WTC11 (cell line): ENCODE data around the gene SNRPD3. TPM values are rescaled to one million over a fixed set of nuclear protein-coding genes. Genes with fewer than 3 reads are reported as not detected.

Source experiments
- ATAC-seq: fragments of 200-7000 bp; cut with Tn5 transposase; 2 replicates; pipeline ENCODE4 v1.10.0; 2021; ENCODE audit warnings: mild to moderate bottlenecking, moderate library complexity
- CTCF ChIA-PET: fragments of 300-600 bp; sonication (Branson Sonifier 250); formaldehyde crosslinking; loops from one replicate; lab custom pipeline; 2021; ENCODE audit warnings: antibody characterized with exemption; lab: Charles Lee
- POLR2A ChIA-PET: fragments of 350-600 bp; sonication (Branson Sonifier 250); formaldehyde crosslinking; loops from one replicate; lab custom pipeline; 2021; ENCODE audit warnings: antibody characterized with exemption; lab: Charles Lee
- DNase-seq: peaks from one replicate; pipeline ENCODE4 v3.0.0; 2021; ENCODE audit warnings: low spot score
- H3K27ac Mint-ChIP-seq: 2 replicates; pipeline ENCODE4 v1.8.0; 2021; ENCODE audit warnings: mixed read lengths
- H3K27me3 Mint-ChIP-seq: 2 replicates; pipeline ENCODE4 v1.8.0; 2021; ENCODE audit warnings: low read depth, mild to moderate bottlenecking, moderate library complexity, mixed read lengths
- H3K36me3 Mint-ChIP-seq: 2 replicates; pipeline ENCODE4 v1.8.0; 2021; ENCODE audit warnings: mixed read lengths
- H3K4me1 Mint-ChIP-seq: 2 replicates; pipeline ENCODE4 v1.8.0; 2022; ENCODE audit warnings: mixed read lengths
- H3K4me3 Mint-ChIP-seq: 2 replicates; pipeline ENCODE4 v1.8.0; 2021; ENCODE audit warnings: mild to moderate bottlenecking, moderate library complexity, mixed read lengths
- H3K9me3 Mint-ChIP-seq: 2 replicates; pipeline ENCODE4 v1.8.0; 2021; ENCODE audit warnings: mixed read lengths
- ATF1 ChIP-seq: sonication (generic); formaldehyde crosslinking; IDR thresholded peaks from 2 replicates; pipeline ENCODE4 v1.8.1; 2023; ENCODE audit warnings: mild to moderate bottlenecking, moderate library complexity, missing genetic modification reagents
- CBFB ChIP-seq: sonication (generic); formaldehyde crosslinking; IDR thresholded peaks from 2 replicates; pipeline ENCODE4 v1.8.1; 2022; ENCODE audit warnings: mild to moderate bottlenecking, low read depth, missing genetic modification reagents
- ETV6 ChIP-seq: sonication (generic); formaldehyde crosslinking; IDR thresholded peaks from 2 replicates; pipeline ENCODE4 v1.8.1; 2022; ENCODE audit warnings: mild to moderate bottlenecking, missing genetic modification reagents
- FOXP1 ChIP-seq: sonication (generic); formaldehyde crosslinking; IDR thresholded peaks from 2 replicates; pipeline ENCODE4 v1.8.0; 2022; ENCODE audit warnings: missing genetic modification reagents, mild to moderate bottlenecking, moderate library complexity, borderline replicate concordance
- GTF2I ChIP-seq: fragments of 250-450 bp; sonication (Bioruptor Pico); conservative IDR thresholded peaks from 2 replicates; pipeline ENCODE4 v1.4.0; 2021; ENCODE audit warnings: mild to moderate bottlenecking
- HMGA2 ChIP-seq: fragments of 250-450 bp; sonication (Bioruptor Pico); IDR thresholded peaks from 2 replicates; pipeline ENCODE4 v1.4.0; 2021; ENCODE audit warnings: mild to moderate bottlenecking, moderate library complexity
- JAZF1 ChIP-seq: fragments of 250-450 bp; sonication (Bioruptor Pico); IDR thresholded peaks from 2 replicates; pipeline ENCODE4 v1.9.0; 2021; ENCODE audit warnings: moderate library complexity, mild to moderate bottlenecking, inconsistent platforms
- JUN ChIP-seq: sonication (generic); formaldehyde crosslinking; IDR thresholded peaks from 2 replicates; pipeline ENCODE4 v1.8.0; 2023; ENCODE audit warnings: mild to moderate bottlenecking, missing genetic modification reagents
- NFE2L1 ChIP-seq: sonication (generic); formaldehyde crosslinking; IDR thresholded peaks from 2 replicates; pipeline ENCODE4 v1.8.1; 2023; ENCODE audit warnings: missing genetic modification reagents
- SMAD4 ChIP-seq: sonication (generic); formaldehyde crosslinking; IDR thresholded peaks from 2 replicates; pipeline ENCODE4 v1.8.0; 2022; ENCODE audit warnings: mild to moderate bottlenecking, missing genetic modification reagents
- ZNF121 ChIP-seq: sonication (generic); formaldehyde crosslinking; IDR thresholded peaks from 2 replicates; pipeline ENCODE4 v1.8.0; 2023; ENCODE audit warnings: missing genetic modification reagents
- ZNF317 ChIP-seq: sonication (generic); formaldehyde crosslinking; IDR thresholded peaks from 2 replicates; pipeline ENCODE4 v1.8.1; 2023; ENCODE audit warnings: low read depth, mild to moderate bottlenecking, moderate library complexity, missing genetic modification reagents, borderline replicate concordance
- total RNA-seq: library from RNA; stranded (reverse); gene quantifications from 3 replicates; pipeline ENCODE4 v1.2.3, GENCODE V29; 2021
- TF ChIP-seq, protein P1 (sequence below): sonication (generic); formaldehyde crosslinking; IDR thresholded peaks from 2 replicates; pipeline ENCODE4 v1.8.1; 2022; ENCODE audit warnings: missing genetic modification reagents, borderline replicate concordance
- TF ChIP-seq, protein P2 (sequence below): sonication (generic); formaldehyde crosslinking; IDR thresholded peaks from 2 replicates; pipeline ENCODE4 v1.8.1; 2022; ENCODE audit warnings: mild to moderate bottlenecking, moderate library complexity, missing genetic modification reagents
- TF ChIP-seq, protein P3 (sequence below): fragments of 250-450 bp; sonication (Bioruptor Pico); IDR thresholded peaks from 2 replicates; pipeline ENCODE4 v2.1.2; 2022; ENCODE audit warnings: mild to moderate bottlenecking, moderate library complexity
- TF ChIP-seq, protein P4 (sequence below): fragments of 250-450 bp; sonication (Bioruptor Pico); IDR thresholded peaks from 2 replicates; pipeline ENCODE4 v1.9.0; 2021; ENCODE audit warnings: mild to moderate bottlenecking, borderline replicate concordance
- TF ChIP-seq, protein P5 (sequence below): sonication (generic); formaldehyde crosslinking; IDR thresholded peaks from 2 replicates; pipeline ENCODE4 v1.8.0; 2022; ENCODE audit warnings: mild to moderate bottlenecking, missing genetic modification reagents
- TF ChIP-seq, protein P6 (sequence below): sonication (generic); formaldehyde crosslinking; IDR thresholded peaks from 2 replicates; pipeline ENCODE4 v1.8.1; 2022; ENCODE audit warnings: low read depth, missing genetic modification reagents, borderline replicate concordance

Gene SNRPD3
- total RNA-seq, 1 experiment from 2014 or later: 198 TPM

DNA sequence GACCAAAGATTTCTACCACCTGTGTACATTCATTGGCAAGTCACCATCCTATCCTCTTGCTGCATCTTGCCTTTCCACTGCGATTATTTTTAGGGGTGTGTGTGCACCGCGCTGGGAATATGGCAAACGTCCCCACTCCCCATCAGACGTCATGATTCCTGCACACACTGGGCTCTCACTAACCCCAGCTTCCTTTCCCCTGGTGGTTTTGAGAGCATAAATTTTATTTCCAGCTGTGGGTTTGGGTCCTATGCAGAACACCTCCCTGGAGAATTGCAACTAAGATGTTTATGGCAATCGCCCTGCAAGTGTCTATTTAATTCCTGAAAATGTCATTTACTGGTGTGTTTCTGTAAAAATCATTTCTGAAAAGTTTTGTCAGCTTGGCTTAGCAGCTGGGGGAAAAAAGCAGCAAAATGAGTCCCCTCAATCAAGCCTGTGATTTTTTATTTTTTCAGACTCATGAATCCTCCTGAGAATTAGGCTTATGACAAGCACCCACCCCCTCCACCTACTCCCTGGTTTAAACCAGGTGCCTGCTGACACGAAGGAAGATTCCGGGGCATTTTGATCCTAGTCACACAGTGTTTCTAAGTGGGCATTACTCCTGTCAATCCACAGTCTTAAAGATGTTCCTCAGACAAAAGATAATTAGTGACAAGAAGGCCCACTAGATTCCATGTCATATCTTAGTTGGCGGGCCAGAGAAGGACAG, 36.9 kb upstream of the SNRPD3 start:
- no peaks in the 10 kb centered on the region for H3K9me3 Mint-ChIP-seq
- DNase-seq: no peak
- H3K36me3 Mint-ChIP-seq: no peaks in the 10 kb centered on the region
- no peak overlapping the region for H3K27ac Mint-ChIP-seq
- POLR2A ChIA-PET: interaction anchor here (0.6 kb wide), 1 partner anchor 93 kb away, joined by 3 read pairs; no protein-coding TSS in a partner anchor
- ATAC-seq: no peak
- H3K4me3 Mint-ChIP-seq: no peak overlapping the region
- TF ChIP-seq GTF2I (no peak), JUN (CRISPR knock-in tag) (no peak), ATF1 (CRISPR knock-in tag) (no peak), ZNF121 (CRISPR knock-in tag) (no peak), ETV6 (CRISPR knock-in tag) (no peak), SMAD4 (CRISPR knock-in tag) (no peak), CBFB (CRISPR knock-in tag) (no peak), NFE2L1 (CRISPR knock-in tag) (no peak), ZNF317 (CRISPR knock-in tag) (no peak), HMGA2 (CRISPR knock-in tag) (no peak), FOXP1 (CRISPR knock-in tag) (no peak), JAZF1 (CRISPR knock-in tag) (no peak)
- TF ChIP-seq, protein P1, sequence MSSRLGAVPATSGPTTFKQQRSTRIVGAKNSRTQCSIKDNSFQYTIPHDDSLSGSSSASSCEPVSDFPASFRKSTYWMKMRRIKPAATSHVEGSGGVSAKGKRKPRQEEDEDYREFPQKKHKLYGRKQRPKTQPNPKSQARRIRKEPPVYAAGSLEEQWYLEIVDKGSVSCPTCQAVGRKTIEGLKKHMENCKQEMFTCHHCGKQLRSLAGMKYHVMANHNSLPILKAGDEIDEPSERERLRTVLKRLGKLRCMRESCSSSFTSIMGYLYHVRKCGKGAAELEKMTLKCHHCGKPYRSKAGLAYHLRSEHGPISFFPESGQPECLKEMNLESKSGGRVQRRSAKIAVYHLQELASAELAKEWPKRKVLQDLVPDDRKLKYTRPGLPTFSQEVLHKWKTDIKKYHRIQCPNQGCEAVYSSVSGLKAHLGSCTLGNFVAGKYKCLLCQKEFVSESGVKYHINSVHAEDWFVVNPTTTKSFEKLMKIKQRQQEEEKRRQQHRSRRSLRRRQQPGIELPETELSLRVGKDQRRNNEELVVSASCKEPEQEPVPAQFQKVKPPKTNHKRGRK (CRISPR knock-in tag): no peak
- TF ChIP-seq, protein P2, sequence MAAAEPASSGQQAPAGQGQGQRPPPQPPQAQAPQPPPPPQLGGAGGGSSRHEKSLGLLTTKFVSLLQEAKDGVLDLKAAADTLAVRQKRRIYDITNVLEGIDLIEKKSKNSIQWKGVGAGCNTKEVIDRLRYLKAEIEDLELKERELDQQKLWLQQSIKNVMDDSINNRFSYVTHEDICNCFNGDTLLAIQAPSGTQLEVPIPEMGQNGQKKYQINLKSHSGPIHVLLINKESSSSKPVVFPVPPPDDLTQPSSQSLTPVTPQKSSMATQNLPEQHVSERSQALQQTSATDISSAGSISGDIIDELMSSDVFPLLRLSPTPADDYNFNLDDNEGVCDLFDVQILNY: no peak
- TF ChIP-seq, protein P3, sequence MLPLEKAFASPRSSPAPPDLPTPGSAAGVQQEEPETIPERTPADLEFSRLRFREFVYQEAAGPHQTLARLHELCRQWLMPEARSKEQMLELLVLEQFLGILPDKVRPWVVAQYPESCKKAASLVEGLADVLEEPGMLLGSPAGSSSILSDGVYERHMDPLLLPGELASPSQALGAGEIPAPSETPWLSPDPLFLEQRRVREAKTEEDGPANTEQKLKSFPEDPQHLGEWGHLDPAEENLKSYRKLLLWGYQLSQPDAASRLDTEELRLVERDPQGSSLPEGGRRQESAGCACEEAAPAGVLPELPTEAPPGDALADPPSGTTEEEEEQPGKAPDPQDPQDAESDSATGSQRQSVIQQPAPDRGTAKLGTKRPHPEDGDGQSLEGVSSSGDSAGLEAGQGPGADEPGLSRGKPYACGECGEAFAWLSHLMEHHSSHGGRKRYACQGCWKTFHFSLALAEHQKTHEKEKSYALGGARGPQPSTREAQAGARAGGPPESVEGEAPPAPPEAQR: no peak
- TF ChIP-seq, protein P4, sequence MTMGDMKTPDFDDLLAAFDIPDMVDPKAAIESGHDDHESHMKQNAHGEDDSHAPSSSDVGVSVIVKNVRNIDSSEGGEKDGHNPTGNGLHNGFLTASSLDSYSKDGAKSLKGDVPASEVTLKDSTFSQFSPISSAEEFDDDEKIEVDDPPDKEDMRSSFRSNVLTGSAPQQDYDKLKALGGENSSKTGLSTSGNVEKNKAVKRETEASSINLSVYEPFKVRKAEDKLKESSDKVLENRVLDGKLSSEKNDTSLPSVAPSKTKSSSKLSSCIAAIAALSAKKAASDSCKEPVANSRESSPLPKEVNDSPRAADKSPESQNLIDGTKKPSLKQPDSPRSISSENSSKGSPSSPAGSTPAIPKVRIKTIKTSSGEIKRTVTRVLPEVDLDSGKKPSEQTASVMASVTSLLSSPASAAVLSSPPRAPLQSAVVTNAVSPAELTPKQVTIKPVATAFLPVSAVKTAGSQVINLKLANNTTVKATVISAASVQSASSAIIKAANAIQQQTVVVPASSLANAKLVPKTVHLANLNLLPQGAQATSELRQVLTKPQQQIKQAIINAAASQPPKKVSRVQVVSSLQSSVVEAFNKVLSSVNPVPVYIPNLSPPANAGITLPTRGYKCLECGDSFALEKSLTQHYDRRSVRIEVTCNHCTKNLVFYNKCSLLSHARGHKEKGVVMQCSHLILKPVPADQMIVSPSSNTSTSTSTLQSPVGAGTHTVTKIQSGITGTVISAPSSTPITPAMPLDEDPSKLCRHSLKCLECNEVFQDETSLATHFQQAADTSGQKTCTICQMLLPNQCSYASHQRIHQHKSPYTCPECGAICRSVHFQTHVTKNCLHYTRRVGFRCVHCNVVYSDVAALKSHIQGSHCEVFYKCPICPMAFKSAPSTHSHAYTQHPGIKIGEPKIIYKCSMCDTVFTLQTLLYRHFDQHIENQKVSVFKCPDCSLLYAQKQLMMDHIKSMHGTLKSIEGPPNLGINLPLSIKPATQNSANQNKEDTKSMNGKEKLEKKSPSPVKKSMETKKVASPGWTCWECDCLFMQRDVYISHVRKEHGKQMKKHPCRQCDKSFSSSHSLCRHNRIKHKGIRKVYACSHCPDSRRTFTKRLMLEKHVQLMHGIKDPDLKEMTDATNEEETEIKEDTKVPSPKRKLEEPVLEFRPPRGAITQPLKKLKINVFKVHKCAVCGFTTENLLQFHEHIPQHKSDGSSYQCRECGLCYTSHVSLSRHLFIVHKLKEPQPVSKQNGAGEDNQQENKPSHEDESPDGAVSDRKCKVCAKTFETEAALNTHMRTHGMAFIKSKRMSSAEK (CRISPR knock-in tag): no peak
- TF ChIP-seq, protein P5, sequence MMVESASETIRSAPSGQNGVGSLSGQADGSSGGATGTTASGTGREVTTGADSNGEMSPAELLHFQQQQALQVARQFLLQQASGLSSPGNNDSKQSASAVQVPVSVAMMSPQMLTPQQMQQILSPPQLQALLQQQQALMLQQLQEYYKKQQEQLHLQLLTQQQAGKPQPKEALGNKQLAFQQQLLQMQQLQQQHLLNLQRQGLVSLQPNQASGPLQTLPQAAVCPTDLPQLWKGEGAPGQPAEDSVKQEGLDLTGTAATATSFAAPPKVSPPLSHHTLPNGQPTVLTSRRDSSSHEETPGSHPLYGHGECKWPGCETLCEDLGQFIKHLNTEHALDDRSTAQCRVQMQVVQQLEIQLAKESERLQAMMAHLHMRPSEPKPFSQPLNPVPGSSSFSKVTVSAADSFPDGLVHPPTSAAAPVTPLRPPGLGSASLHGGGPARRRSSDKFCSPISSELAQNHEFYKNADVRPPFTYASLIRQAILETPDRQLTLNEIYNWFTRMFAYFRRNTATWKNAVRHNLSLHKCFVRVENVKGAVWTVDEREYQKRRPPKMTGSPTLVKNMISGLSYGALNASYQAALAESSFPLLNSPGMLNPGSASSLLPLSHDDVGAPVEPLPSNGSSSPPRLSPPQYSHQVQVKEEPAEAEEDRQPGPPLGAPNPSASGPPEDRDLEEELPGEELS (CRISPR knock-in tag): no peak
- TF ChIP-seq, protein P6, sequence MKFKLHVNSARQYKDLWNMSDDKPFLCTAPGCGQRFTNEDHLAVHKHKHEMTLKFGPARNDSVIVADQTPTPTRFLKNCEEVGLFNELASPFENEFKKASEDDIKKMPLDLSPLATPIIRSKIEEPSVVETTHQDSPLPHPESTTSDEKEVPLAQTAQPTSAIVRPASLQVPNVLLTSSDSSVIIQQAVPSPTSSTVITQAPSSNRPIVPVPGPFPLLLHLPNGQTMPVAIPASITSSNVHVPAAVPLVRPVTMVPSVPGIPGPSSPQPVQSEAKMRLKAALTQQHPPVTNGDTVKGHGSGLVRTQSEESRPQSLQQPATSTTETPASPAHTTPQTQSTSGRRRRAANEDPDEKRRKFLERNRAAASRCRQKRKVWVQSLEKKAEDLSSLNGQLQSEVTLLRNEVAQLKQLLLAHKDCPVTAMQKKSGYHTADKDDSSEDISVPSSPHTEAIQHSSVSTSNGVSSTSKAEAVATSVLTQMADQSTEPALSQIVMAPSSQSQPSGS (CRISPR knock-in tag): no peak
- peaks cover 3% of the 10 kb centered on the region; the same call in 1 of the 2 replicates for H3K27me3 Mint-ChIP-seq
- CTCF ChIA-PET: interaction anchor here (1.0 to 6.1 kb wide), 3 partner anchors 11 to 98 kb away, joined by 3 to 32 read pairs (median 5); no protein-coding TSS in a partner anchor
- H3K4me1 Mint-ChIP-seq: peaks cover 20% of the 10 kb centered on the region
